ENCODE data around the gene SRSF11.

SRSF11 gene

DNA sequence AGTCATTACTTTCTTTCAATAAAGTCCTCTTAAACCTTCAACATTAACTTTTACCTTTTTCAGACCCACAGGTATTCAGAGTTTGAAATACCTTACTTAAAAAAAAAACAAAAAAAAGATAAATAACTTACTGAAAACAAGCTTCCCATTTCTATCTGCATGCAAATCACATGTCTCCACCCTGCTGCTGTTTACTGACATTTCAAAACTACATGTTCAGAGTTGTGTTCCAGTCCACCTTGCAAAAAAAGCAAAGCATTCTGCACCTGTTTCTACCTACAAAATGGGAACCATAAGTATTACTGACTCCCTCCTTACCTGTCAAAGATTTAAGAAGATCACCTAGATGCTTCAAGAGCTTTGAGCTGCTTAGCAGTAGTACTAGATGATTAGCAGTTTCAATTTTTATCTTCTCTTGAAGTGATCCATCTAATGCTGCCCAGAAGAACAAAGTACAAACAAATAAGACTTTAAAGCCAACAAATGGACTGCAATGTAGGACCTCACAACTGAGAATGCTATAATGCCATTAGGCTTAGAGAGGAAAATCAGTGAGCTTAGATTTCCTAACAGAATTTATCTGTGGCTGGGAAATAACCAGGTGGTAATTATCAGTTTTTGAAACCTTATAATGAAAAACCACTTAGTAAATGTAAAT is 72.1 kb downstream of the SRSF11 start:
- TF ChIP-seq, protein P1, sequence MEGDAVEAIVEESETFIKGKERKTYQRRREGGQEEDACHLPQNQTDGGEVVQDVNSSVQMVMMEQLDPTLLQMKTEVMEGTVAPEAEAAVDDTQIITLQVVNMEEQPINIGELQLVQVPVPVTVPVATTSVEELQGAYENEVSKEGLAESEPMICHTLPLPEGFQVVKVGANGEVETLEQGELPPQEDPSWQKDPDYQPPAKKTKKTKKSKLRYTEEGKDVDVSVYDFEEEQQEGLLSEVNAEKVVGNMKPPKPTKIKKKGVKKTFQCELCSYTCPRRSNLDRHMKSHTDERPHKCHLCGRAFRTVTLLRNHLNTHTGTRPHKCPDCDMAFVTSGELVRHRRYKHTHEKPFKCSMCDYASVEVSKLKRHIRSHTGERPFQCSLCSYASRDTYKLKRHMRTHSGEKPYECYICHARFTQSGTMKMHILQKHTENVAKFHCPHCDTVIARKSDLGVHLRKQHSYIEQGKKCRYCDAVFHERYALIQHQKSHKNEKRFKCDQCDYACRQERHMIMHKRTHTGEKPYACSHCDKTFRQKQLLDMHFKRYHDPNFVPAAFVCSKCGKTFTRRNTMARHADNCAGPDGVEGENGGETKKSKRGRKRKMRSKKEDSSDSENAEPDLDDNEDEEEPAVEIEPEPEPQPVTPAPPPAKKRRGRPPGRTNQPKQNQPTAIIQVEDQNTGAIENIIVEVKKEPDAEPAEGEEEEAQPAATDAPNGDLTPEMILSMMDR (IDR thresholded peaks at IDR 0.05; ENCODE audit: poor library complexity, severe bottlenecking), result no peak
- Histone ChIP-seq H3K27me3 (ENCODE audit: insufficient read depth, poor library complexity, severe bottlenecking) (no peaks in the 10 kb centered on the region), H3K9me3 (ENCODE audit: severe bottlenecking) (no peaks in the 10 kb centered on the region)

DNA sequence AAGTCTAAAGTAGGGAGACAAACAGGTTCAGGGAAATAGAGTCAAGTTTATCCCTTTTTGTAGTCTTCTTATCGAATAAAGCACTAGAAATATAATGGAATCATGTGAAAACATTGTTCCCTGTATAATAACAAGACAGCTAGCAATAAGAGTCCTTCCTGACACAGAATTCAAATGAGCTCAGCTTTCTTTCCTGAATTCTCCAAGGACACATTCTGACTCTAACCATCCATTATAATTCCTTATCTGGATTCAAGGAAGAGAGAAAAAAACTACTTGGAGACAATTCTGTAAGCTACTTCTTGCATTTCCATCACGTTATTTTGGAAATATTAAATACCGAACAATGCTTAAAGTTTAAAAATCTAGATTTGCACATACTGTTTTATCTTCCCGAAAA is 74.6 kb downstream of the SRSF11 start:
- DNase-seq (ENCODE audit: low spot score), result no peak
- no peaks in the 10 kb centered on the region for H3K27me3 ChIP-seq (ENCODE audit: insufficient read depth, poor library complexity, severe bottlenecking)
- ATAC-seq (ENCODE audit: low read depth), result no peak
- no peaks in the 10 kb centered on the region for H3K4me1 ChIP-seq (ENCODE audit: insufficient read depth, poor library complexity, severe bottlenecking)
- no peaks in the 10 kb centered on the region for H3K9me3 ChIP-seq (ENCODE audit: severe bottlenecking)
- no peak overlapping the region for H3K27ac ChIP-seq (ENCODE audit: poor library complexity, severe bottlenecking)
- H3K36me3 ChIP-seq (ENCODE audit: low read depth), result peaks cover 47% of the 10 kb centered on the region
- no peak overlapping the region for H3K4me3 ChIP-seq (ENCODE audit: severe bottlenecking)
- TF ChIP-seq, protein P1 (IDR thresholded peaks at IDR 0.05; ENCODE audit: poor library complexity, severe bottlenecking), result no peak

More for the DNA sequence above, 72.1 kb downstream of the SRSF11 start:
- no peak overlapping the region for H3K4me3 ChIP-seq (ENCODE audit: severe bottlenecking)
- no peak overlapping the region for H3K27ac ChIP-seq (ENCODE audit: poor library complexity, severe bottlenecking)
- ATAC-seq (ENCODE audit: low read depth) (no peak), DNase-seq (ENCODE audit: low spot score) (no peak)
- H3K4me1 ChIP-seq (ENCODE audit: insufficient read depth, poor library complexity, severe bottlenecking), result no peaks in the 10 kb centered on the region
- H3K36me3 ChIP-seq (ENCODE audit: low read depth), result peaks cover 52% of the 10 kb centered on the region

DNA sequence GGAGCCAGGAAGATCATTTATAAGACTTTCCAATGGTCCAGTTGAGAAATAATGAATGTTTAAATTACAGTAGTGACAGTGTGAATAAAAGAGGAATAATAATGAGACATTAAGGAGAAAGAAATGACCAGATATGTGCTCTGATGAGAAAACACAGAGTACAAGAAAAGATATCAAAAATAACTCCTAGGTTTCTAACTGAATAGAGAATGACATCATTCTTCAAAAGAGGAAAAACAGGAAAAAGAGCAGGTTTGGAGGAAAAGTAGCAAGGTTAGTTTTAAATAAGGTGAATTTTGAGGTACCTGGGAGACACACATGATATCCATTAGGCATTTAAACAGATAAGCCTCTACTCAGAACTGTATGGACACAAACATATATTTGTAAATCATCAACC is 78.3 kb downstream of the SRSF11 start:
- no peak for ATAC-seq (ENCODE audit: low read depth)
- Histone ChIP-seq H3K27ac (ENCODE audit: poor library complexity, severe bottlenecking) (no peak overlapping the region), H3K36me3 (ENCODE audit: low read depth) (peaks cover 41% of the 10 kb centered on the region), H3K4me3 (ENCODE audit: severe bottlenecking) (no peak overlapping the region), H3K9me3 (ENCODE audit: severe bottlenecking) (no peaks in the 10 kb centered on the region), H3K27me3 (ENCODE audit: insufficient read depth, poor library complexity, severe bottlenecking) (no peaks in the 10 kb centered on the region), H3K4me1 (ENCODE audit: insufficient read depth, poor library complexity, severe bottlenecking) (no peaks in the 10 kb centered on the region)
- TF ChIP-seq, protein P1 (IDR thresholded peaks at IDR 0.05; ENCODE audit: poor library complexity, severe bottlenecking), result no peak
- no peak for DNase-seq (ENCODE audit: low spot score)

Measured in RWPE2 (cell line).